ENCODE measurements around the gene CA14. TPM values are rescaled to one million over a fixed set of nuclear protein-coding genes. Genes with fewer than 3 reads are reported as not detected.

The CA14 gene
- total and polyA plus RNA-seq, 9 of the 15 experiments (the other 6 are each of a cell fraction or from before 2014, with no cell fraction given): 0.13 to 0.57 (median 0.26) TPM; not detected in 1

DNA sequence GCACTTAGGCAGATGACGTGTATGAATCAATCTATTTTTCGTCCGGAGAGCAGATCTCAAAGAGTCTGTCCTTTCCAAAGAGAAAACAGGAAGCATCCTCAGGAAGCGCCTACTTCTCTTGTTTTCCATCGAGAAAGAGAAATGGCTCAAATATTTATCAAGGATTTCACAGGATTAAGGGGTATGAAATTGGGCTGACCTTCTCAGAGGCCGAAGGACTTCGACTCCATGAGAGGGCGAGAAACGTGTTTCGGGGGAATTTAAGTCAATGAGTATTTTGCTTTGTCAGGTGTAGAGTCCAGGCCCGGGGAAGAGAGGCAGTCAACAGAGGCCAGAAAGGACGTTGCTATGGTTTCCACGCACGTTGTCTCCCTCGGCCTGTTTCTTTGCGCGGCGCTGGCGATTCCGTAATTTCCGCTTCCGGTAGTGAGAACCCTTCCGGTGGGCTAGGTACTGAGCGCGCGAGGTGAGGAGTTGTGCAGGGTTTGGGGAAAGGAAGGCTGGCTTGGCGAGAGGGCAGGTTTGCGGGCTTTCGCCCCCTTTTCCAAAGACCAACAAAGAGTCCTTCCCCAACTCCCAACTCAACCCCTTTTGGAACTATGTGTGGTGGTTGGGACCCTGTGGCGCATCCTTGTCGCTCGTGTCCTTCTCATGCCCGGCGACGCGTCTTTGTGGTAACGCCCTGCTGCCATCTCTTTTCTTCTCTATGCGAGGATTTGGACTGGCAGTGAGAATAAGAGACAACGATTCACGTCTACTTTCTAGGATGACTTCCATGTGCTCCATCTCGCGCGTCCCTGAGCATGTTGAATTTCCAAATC, 36.1 kb downstream of the CA14 start, which contains the start of gene MRPS21 (continued):
- peak; percentile 59; the same call in 1 of the 2 replicates for TF ChIP-seq MAFF (IDR thresholded peaks at IDR 0.05; ENCODE audit: low read length)
- TF ChIP-seq CBFA2T3 (IDR thresholded peaks at IDR 0.05): no peak
- TF ChIP-seq L3MBTL2 (IDR thresholded peaks at IDR 0.05): peak; percentile 89
- peak; percentile 92 for TF ChIP-seq ZNF316 (IDR thresholded peaks at IDR 0.05)
- TF ChIP-seq SRF (CRISPR knock-in tag; IDR thresholded peaks at IDR 0.05): no peak
- TF ChIP-seq NCOA2 (IDR thresholded peaks at IDR 0.05; ENCODE audit: partially characterized antibody in 2 of 2): no peak
- TF ChIP-seq ZNF696 (CRISPR knock-in tag; conservative IDR thresholded peaks at IDR 0.05): no peak
- peak; percentile 99 for TF ChIP-seq GABPA (tag; conservative IDR thresholded peaks at IDR 0.05; ENCODE audit: low read depth)
- 0 out of 2 replicates have a peak, but pooled peaks have one; percentile 22 for TF ChIP-seq PTTG1 (tag; IDR thresholded peaks at IDR 0.05; ENCODE audit: low read depth)
- TF ChIP-seq BMI1 (IDR thresholded peaks at IDR 0.05; ENCODE audit: low read length): peak; percentile 93
- TF ChIP-seq ARNT (IDR thresholded peaks at IDR 0.05): peak in 1 of 2 experiments; percentile 82; a peak in 1 of 4 replicates
- no peak for TF ChIP-seq ZNF75A (CRISPR knock-in tag; IDR thresholded peaks at IDR 0.05)
- peak; percentile 43; the same call in 1 of the 2 replicates for TF ChIP-seq MYBL2 (IDR thresholded peaks at IDR 0.05; ENCODE audit: low read depth)
- no peak for TF ChIP-seq MYBL2 (CRISPR knock-in tag; IDR thresholded peaks at IDR 0.05; ENCODE audit: borderline replicate concordance)
- TF ChIP-seq HIVEP1 (CRISPR knock-in tag; IDR thresholded peaks at IDR 0.05): no peak
- peak in 2 of 3 experiments; percentile 13 to 67 for TF ChIP-seq YY1 (IDR thresholded peaks at IDR 0.05; ENCODE audit: borderline replicate concordance in 1 of 3, control insufficient read depth in 1 of 3, extremely low read depth in 1 of 3, insufficient read depth in 3 of 3, insufficient read length in 1 of 3, insufficient replicate concordance in 2 of 3, low read depth in 1 of 3, low read length in 2 of 3)
- TF ChIP-seq, protein P1, sequence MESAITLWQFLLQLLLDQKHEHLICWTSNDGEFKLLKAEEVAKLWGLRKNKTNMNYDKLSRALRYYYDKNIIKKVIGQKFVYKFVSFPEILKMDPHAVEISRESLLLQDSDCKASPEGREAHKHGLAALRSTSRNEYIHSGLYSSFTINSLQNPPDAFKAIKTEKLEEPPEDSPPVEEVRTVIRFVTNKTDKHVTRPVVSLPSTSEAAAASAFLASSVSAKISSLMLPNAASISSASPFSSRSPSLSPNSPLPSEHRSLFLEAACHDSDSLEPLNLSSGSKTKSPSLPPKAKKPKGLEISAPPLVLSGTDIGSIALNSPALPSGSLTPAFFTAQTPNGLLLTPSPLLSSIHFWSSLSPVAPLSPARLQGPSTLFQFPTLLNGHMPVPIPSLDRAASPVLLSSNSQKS (CRISPR knock-in tag; IDR thresholded peaks at IDR 0.05): no peak
- no peak for TF ChIP-seq ETS2 (tag; IDR thresholded peaks at IDR 0.05; ENCODE audit: borderline replicate concordance, poor library complexity, severe bottlenecking)
- TF ChIP-seq ERF (CRISPR knock-in tag; IDR thresholded peaks at IDR 0.05): 0 out of 2 replicates have a peak, but pooled peaks have one; percentile 24
- peak; percentile 51; the same call in 1 of the 2 replicates for TF ChIP-seq MAFK (IDR thresholded peaks at IDR 0.05; ENCODE audit: low read length)
- no peak for TF ChIP-seq KLF10 (CRISPR knock-in tag; IDR thresholded peaks at IDR 0.05)
- TF ChIP-seq ELF2 (CRISPR knock-in tag; IDR thresholded peaks at IDR 0.05): no peak
- TF ChIP-seq, protein P2, sequence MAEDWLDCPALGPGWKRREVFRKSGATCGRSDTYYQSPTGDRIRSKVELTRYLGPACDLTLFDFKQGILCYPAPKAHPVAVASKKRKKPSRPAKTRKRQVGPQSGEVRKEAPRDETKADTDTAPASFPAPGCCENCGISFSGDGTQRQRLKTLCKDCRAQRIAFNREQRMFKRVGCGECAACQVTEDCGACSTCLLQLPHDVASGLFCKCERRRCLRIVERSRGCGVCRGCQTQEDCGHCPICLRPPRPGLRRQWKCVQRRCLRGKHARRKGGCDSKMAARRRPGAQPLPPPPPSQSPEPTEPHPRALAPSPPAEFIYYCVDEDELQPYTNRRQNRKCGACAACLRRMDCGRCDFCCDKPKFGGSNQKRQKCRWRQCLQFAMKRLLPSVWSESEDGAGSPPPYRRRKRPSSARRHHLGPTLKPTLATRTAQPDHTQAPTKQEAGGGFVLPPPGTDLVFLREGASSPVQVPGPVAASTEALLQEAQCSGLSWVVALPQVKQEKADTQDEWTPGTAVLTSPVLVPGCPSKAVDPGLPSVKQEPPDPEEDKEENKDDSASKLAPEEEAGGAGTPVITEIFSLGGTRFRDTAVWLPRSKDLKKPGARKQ (CRISPR knock-in tag; IDR thresholded peaks at IDR 0.05): no peak
- no peak for TF ChIP-seq ZSCAN32 (CRISPR knock-in tag; IDR thresholded peaks at IDR 0.05)
- TF ChIP-seq, protein P3, sequence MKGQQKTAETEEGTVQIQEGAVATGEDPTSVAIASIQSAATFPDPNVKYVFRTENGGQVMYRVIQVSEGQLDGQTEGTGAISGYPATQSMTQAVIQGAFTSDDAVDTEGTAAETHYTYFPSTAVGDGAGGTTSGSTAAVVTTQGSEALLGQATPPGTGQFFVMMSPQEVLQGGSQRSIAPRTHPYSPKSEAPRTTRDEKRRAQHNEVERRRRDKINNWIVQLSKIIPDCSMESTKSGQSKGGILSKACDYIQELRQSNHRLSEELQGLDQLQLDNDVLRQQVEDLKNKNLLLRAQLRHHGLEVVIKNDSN (CRISPR knock-in tag; IDR thresholded peaks at IDR 0.05): no peak
- TF ChIP-seq TCF3 (CRISPR knock-in tag; IDR thresholded peaks at IDR 0.05): no peak

All from K562 (cell line).